ENCODE measurements around the gene BCR.
A peak's percentile ranks its signal among the peaks of the same experiment; 100 is the strongest.

The BCR gene

DNA sequence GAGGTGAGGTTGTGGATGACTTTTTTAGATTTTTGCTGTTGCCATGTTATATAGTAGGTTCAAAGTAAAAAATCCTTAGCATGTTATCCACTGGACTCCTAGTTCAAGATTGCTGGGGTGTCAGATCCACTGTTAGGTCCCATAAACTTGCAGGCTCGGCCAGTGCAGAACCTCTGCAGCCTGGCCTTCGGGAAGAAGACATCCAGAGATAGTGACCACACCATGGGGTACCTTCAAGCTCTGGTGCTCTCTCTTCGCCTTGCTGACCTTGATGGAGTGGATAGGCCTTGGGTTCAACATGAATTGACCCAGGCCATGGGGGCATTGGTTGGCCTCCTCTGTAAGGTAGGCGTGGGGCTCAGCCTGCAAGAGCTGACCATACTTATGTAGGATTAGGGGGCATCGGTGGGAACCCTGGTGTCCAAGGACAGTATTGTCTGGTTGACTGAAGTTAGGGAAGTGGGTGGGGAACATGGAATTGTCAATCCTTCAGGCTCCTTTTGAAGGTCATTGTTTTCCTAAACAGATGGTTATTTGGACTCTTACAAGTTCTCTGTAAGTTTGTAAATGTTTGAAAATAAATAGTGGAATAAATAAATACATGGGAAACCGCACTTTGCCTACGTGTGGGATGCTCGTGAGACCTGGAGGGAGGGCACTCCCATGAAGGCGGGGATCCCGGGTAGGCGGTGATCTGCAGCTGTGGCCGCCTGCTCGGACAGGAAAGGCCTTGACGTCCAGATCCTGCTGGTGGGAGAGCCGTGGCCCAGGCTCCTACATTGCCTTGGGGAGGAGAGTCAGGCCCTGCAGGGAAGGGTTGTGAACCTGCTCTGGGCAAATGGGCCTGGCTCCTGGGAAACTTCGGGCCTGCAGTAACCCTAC lies 37.1 kb downstream of the BCR start:
- DNase-seq (ENCODE audit: low read depth), result no peak

DNA sequence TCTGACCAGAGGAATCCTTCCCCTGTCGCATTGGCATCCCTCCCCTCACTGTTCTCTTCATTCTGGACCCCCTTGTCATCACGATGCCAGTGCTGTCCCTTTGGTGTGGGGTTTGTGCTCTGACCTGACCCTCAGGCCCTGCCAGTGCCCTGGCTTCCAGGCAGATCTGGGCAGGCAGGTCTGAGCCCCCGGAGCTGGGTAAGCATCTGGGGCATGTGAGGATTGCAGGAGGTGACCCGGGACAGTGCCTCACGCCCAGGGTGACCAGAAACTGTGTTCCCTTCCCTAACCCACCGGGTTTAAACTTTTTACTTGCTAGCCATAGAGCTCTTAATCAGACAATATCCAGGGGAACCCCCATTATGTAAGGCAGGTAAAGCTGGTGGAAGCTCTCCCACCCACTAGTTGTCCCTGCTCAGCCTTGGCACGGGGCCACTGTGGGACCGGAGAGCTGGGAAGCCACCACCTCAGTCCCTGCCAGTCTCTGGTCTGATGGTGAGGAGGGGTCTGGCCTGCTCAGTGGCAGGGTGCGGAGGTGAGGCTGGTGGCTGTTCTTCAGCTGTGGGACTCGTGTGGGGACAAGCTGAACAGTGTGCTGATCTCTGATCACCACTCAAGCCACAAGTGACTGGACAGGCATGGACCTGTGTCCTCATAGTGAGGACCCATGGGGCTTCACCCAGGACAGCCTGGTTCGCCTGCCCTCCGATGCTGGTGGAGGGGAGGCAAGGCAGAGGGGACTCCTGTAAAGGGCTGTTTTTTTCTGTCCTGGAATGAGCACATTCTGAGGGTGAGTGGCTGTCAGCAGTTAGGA lies 38.0 kb downstream of the BCR start:
- no peak for DNase-seq (ENCODE audit: low read depth)

DNA sequence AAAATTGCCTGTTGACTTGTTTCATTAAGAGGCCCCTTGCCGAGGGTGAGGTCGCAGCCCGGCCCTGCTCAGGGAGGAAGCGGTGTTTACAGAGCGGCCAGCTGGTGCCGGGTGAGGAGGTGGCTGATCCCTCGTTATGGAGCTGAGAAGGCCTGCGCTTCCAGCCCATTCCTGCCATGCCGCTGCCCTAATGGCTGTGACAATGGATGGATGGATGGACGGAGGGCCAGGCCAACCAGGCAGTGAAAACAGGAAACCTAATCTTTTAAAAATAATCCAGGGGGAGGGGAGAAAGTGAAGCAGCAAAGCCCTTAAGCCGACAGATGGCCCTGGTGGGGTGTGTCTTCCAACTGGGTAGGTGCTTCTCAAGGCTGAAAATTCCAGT lies 38.5 kb downstream of the BCR start:
- DNase-seq (ENCODE audit: low read depth), result no peak

DNA sequence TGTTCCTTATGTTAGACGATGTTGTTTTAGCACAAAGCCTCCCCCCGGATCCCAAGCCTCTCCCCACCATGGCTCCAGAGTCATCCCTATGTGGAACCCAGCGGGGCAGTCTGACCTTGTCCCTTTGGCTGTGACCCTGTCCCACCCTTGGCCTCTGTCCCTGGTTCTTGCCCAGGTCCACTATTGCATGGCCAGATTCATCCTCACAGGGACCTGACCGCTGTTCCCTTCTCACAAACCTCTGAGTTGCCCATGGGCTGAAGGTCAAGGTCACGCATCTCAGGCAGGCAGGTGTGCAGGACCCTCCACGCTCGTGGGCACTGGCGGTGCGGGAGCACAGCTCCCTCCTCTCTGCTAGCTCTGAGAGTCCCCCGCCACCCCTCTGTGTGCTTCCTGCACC lies 39.0 kb downstream of the BCR start:
- no peak for DNase-seq (ENCODE audit: low read depth)

DNA sequence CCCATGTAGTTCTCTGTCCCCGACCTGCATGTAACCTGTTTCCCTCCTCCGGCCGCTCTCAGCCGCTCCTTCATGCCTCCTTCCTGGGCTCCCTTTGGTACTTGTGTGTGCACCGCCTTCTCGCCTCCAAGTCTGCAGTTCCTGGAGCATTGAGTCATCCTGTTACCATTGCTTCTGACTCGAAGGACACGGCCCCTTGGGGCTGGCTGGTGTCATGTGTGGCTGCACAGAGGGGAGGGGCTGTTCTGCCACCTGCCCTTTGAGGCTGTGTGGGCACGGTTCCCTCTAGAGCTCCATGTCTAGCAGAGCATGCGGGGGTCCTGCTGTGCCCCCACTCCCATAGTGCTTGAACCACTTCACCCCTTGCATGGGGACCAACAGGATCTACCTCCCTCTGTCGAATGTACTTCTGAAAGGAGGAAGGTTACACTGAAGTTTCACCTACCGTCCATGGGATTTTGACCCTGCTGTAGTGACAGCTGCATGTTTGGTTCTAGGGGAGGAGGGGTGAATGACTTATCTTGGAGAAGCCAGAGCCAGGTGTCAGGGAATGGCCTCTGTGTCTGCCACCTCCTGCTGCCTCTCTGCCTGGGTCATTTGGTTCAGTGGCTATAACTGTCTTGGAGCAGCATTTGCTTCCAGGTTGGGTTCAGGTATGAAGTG lies 39.6 kb downstream of the BCR start:
- no peak for DNase-seq (ENCODE audit: low read depth)

DNA sequence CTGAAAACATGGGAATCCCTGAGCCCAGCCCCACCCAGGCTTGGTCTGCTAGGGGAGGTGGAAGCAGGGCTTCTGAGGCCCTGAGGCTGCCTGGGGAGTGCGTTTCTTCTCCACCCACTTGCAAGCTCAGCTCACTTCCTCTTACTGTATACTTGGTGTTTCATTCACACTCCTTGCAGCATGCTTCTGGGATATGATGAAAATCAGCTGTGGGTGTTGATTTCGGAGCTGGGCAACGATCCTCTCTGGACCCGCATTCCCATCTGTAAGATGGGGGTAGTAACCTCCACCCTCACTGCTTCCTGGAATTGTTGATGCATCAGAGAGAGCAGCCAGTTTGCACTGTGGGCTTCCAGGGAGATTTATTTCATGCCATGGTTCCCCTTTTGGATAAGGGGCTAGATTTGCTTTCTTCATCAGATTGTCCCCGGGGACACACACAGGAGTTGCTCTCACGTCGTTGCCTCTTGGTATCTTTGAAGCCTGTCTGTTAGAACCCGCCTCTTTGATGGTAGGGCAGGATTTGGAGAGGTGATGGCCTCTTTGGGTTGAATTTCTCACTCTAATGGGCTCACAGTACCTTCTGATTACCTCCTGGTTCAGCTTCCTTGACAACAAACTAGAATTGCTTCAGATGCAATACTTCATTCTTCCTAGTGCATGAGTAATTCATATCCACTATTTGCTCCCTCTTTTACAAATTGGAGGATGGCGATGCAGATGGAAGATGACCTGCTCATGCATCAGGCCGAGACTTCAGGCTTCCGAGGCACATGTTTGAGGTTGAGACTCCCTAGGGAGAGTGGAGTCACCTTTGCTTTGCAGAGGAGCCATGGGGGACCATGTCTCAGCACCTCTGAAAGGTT lies 40.4 kb downstream of the BCR start:
- DNase-seq (ENCODE audit: low read depth), result no peak

DNA sequence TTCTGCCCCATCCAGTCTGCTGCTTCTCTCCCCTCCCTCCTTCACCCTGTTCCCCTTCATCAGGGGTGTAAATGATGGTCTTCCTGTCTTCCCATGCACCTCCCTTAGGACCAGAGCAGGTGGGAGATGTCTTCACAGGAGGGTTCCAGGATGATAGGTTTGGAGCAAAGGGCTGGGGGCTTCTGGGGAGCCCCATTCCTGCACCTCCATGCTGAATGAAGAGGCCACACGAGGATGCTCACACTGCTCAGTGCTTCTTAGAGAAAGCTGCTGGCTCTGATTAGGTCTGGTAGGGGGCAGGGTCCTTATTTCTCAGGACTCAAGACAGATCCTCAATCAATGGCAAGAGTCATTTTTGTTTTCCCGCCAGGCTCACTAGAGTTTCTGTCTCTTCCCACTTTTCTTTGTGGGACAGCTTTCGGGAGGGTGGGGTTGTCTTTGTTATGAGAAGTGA lies 41.1 kb downstream of the BCR start:
- DNase-seq (ENCODE audit: low read depth), result no peak

DNA sequence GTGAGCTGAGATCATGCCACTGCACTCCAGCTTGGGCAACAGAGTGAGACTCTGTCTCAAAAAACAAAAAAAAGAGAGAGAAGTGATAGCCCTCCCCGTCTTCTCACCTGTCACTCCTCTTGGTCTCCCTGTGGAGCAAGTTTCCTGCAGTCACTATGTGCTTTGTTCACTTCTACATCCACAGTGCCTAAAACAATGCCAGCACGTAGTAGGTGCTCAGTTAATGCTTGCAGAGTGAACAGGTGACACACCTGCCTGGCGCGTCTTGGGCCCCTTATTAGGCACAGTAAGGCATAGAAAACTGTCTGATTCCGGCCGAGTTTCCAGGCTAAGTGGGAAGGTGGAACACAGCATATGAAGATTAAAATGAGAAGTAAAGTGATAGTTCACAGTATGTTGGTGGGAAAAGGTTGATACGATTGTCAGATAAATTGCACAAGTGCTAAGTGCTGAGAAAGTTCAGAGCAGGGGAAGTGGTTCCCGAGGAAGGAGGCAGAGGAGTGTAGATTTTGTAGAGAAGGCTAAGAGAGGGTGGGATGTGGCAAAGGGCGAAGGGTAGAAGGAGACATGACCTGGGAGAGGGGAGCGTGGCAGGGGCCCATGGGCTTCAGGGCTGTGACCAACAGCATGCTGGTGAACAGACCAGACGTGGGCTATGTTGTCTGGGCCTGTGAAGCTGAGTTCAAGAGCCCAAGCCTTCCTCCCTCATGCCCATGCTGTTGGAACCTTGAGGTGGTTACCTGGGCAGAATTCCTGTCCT lies 41.9 kb downstream of the BCR start:
- no peak for DNase-seq (ENCODE audit: low read depth)

DNA sequence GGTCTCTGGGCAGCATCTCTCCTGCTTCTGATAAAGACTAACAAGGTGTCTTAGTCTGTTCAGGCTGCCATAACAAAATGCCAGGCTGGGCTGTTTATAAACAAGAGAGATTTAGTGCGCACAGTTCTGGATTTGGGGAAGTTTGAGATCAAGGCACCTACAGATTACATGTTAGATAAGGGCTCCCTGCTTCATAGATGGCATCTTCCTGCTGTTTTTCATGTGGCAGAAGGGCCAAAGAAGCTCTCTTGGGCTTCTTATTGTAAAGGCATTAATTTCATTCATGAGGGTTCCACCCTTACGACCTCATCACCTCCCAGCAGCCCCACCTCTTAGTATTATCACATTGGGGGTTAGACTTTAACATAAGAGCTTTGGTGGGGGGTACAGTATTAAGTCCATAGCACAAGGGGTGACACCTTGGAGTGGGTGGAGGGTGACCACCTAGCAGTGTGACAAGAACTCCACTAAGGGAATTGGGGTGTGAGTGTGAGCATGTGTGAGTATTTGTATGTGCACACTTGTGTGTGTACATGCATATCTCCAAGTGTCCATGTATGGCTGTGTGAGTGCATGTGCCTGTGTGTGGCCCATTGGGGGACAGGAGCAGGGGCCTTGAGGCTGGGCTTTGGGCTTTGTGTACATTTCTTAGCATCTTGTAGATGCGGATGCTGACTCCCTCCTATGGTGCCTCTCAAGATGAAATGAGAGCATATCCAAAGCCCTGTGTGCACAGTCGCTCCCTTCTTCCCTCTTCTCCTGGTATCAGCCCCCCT lies 42.7 kb downstream of the BCR start:
- no peak for DNase-seq (ENCODE audit: low read depth)

DNA sequence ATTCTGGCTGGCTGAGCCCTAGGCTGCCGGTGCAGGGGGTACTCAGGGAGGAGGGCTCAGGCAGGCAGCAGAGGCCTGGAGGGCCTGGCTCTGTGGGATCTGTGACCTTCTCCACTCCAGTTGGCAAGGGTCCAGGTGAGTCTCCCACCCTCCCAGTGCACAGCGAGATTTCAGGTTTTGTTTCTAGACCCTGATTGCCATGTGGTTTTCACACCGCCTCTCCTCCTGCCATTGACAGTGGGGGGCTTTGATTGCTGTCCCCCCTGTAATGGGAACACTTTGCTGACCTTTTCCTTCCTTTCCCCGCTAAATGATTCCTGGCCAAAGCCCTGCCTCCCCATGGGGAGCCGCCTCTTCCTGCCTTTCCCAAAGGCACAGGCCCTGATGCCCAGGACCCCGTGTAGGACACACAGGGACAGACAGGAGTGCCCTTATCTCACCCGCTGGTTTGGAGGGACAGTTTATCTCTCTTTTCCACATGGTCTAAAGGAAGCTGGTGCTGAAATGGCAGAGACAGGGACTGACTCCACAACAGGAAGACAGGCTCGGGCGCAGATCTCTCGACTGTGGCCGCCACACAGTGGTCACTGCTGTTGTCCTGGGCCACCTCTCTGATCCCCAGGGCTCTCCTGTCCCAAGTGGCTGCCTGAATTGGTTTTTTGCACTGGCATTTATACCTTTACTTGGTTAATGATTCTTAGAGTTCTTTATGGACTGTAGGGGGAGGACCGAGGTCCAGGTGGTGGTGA lies 43.4 kb downstream of the BCR start:
- DNase-seq (ENCODE audit: low read depth), result no peak

DNA sequence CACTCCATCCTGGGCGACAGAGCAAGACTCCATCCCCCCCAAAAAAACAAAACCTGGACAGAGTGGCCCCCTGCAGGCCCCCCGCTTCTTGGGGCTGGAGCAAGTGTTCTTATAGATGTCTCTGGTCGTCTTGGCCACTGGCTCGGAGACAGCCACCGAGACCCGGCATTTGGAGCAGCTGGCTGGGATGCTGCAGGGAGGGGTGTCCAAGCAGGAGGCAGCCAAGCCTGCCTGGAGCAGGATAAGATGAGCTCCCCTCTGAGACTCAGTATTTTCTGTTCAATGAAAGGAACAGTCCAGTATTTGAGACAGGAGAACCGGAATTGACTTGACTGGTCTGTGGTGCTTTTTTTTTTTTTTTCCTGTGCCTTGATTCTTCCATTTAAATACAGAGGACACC lies 44.5 kb downstream of the BCR start:
- no peak for DNase-seq (ENCODE audit: low read depth)

DNA sequence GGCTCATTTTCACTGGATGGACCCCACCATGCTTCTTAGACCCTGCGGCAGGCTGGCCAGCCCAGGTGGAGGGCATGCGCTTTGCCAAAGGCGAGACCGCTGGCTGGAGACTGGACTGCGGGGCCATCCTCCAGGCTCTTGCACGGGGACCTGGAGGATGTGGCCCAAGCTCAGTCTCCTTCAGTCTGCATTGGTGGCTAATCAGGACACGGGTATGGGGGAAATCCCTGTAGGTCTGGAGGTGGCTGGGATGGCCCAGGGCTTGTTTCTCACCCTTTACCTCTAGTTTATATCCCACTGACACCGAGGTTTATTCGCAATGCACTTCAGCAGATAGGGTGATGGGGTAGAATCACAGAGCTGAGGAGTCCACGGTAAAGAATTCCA lies 45.0 kb downstream of the BCR start:
- no peak for DNase-seq (ENCODE audit: low read depth)

DNA sequence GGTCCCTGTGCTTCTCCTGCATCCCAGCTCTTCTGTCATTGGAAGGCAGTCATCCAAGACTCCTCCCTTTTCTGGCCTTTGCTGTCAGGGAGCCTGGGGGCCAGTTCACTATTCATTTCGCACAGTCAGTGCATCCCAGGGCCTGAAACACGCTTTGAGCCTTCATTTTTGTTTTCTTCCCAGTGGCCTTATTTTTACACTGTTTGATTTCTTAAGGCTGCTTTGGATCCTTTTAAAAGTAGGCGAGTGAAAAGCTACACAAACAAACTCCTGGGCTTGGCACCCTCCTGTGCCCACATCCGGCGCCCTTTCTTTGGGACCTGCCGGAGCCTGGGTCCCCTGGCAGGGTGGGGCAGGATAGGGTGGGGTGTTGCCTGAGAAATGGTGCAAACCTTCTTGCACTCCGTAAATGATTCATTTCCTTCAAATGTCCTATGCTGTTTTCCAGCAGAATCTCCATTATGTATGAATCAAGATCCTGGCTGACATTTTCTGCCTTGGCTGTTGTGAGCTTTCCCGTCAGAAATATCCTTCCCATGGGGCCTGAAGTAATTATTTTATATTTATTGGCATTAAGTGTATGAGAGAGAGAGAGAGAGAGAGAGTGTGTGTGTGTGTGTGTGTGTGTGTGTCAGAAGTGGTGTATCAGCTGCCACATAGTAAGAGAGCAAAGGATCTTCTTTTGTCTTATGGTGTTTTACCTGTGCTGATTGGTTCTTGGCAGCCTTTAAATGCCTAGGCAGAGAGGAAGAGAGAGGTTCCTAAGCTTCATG lies 45.6 kb downstream of the BCR start:
- DNase-seq (ENCODE audit: low read depth), result peak; percentile 38

DNA sequence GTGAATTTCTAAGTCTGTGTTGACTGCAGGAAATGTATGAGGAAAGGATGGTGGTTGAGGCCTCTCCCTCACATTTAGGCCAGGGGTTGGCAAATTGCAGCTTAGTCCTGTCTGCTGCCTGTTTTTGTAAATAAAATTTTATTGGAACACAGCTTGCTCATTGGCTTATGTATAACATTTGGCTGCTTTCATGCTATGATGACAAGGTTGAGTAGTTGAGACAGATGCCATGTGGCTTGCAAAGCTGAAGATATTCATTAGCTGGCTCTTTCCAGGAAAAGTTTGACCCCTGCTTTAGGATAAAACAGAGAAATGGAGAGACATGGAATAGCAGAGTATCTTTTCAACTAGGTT lies 46.2 kb downstream of the BCR start:
- no peak for DNase-seq (ENCODE audit: low read depth)

DNA sequence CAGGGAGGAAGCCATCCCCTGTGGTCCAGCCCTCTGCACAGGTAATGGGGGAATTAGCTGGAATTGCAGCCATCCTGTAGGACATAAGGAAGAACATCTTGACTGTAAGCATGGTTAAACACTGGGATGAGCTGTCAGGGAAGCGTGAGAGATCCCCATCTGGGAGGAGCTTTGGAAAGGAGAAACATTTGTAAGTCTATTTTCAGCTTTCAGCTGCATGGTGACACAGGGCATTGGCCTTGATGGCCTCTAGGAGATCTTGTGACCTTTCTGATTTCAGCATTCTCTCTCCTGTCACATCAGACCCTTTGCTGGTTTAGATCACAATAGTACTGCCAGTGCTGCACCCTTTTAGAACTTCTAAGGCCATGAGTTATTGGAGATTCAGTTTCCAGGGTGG lies 47.1 kb downstream of the BCR start:
- DNase-seq (ENCODE audit: low read depth), result no peak

DNA sequence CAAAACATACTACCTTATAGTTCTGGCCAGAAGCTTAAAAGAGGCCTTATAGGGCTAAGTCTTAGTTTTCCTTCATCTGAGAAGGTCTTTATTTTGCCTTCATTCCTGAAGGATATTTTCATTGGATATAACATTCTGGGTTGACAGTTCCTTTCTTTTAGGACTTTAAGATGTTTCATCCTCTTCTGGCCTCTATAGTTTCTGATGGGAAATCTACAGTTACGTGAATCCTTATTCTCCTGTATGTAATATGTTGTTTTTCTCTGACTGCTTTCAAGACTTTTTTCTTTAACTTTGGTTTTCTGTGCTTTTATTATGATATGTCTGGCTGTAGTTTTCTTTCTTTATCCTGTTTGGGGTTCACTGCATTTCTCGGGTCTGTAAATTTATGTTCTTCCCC lies 48.2 kb downstream of the BCR start:
- DNase-seq (ENCODE audit: low read depth), result no peak

DNA sequence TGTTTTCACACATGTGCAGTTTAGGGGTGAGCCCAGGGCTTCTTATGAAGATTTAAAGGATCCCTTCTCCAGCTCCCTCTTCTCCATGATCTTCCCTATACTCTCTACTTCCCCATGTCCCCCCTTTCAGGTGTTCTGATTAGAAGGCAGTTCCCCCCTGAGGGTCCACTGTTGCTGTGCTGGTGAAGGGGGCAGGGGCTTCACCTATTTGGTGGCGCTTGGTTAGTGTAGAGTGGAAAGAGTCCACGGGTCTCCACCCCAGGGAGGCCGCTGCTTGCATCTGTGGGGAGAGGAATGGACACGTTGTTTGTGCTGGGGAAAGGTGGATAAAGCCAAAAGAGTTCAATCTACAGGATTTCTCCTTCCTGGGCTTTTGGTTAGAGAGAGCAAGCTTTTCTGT lies 49.3 kb downstream of the BCR start:
- no peak for DNase-seq (ENCODE audit: low read depth)

DNA sequence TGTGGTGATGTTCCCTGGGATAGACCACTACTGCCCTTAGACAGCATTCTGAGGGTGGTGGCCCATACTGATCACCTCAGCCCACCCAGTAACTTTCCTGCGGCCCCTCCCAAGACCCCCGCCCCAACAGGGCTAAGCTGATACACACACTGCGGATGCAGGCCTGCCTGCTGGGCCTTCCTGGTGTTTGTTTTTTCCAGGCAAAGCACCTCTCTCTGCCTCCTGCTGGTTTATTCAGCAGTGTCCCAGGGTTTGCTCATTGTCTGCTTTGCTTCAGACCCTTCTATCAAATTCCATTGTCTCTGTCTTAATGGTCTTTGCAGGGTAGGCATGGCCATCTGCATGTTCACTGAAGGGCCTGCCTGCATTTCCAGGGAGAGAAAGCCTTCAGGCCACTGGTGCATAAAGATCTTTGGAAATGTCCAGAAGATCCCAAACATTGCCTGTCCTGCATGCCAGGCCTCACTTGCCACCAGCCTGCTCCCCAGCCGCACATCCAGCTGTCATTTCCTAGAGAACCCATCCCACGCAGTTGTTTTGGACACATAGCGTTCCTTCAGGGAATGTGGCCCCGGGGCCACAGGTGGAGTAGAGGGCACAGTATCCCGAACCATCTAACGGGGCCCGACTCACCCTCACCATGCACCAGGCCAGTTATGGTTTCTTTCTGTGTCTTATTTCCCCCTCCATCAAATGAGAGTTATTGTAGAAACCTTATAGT lies 50.2 kb downstream of the BCR start:
- DNase-seq (ENCODE audit: low read depth), result no peak
